Thoracic aorta (tissue), 2 donors: ENCODE measurements around the gene SDK1. TPM values are rescaled to one million over a fixed set of nuclear protein-coding genes. Genes with fewer than 3 reads are reported as not detected.

Experiments used
- ATAC-seq: fragments of 150-250 bp; one replicate; pipeline ENCODE4 v1.8.0; 2017; ENCODE audit warnings: low read depth; ENCODE audit not compliant: insufficient number of reproducible peaks, low FRiP score
- DNase-seq: peaks from one replicate; pipeline ENCODE4 v3.0.0-alpha.2; 2020; ENCODE audit warnings: low spot score
- H3K27ac ChIP-seq, 2 donors: fragments of 200-600 bp; sonication (generic); 1 replicate in 1 of 2; 2 replicates in 1 of 2; pipeline ENCODE4 v1.5.1; 2016; ENCODE audit warnings: mild to moderate bottlenecking in 2 of 2, moderate library complexity in 2 of 2
- H3K27me3 ChIP-seq: fragments of 200-600 bp; sonication (generic); replicated peaks from 2 replicates; pipeline ENCODE4 v1.6.0; 2016; ENCODE audit warnings: mild to moderate bottlenecking; ENCODE audit not compliant: insufficient read depth
- H3K36me3 ChIP-seq: fragments of 200-600 bp; sonication (generic); one replicate; pipeline ENCODE4 v1.5.1; 2016
- H3K4me1 ChIP-seq, 2 donors: fragments of 200-600 bp; sonication (generic); 1 replicate in 1 of 2; 2 replicates in 1 of 2; pipeline versions ENCODE4 v1.5.1 to v1.6.0; 2016; ENCODE audit warnings: low read depth in 2 of 2, mild to moderate bottlenecking in 1 of 2; ENCODE audit not compliant: control insufficient read depth in 1 of 2
- H3K4me3 ChIP-seq: fragments of 200-600 bp; sonication (generic); 2 replicates; pipeline ENCODE4 v1.5.1; 2016; ENCODE audit warnings: mild to moderate bottlenecking
- H3K9me3 ChIP-seq: fragments of 200-600 bp; sonication (generic); 2 replicates; pipeline ENCODE4 v1.5.1; 2016
- CTCF ChIP-seq: fragments of 200-600 bp; sonication (generic); IDR thresholded peaks from one replicate; pipeline ENCODE4 v1.5.1; 2019; ENCODE audit warnings: antibody characterized with exemption
- total RNA-seq, 2 donors: library from RNA; depleted of rRNA; stranded (reverse); fragments of >200 nt; gene quantifications; one replicate each; pipeline versions ENCODE4 v1.1.0 to v1.2.3, GENCODE V29; 2016

SDK1 gene
- total RNA-seq, 2 donors from 2014 or later, result 27.5 to 29.2 TPM

- Histone ChIP-seq H3K27ac (no peak overlapping the region), H3K9me3 (no peaks in the 10 kb centered on the region), H3K27me3 (no peaks in the 10 kb centered on the region), H3K4me1 (peaks cover 3 to 44% of the 10 kb centered on the region in 2 donors), H3K4me3 (no peak overlapping the region), H3K36me3 (no peaks in the 10 kb centered on the region)
- ATAC-seq, result no peak
- TF ChIP-seq CTCF, result no peak
- no peak for DNase-seq
Observed at GRCh38 chr7:3309956-3310355, 8.9 kb downstream of the SDK1 start.

- ATAC-seq (no peak), DNase-seq (no peak)
- TF ChIP-seq CTCF, result no peak
- no peaks in the 10 kb centered on the region for H3K36me3 ChIP-seq
- no peak overlapping the region for H3K27ac ChIP-seq
- H3K9me3 ChIP-seq, result no peaks in the 10 kb centered on the region
- H3K4me1 ChIP-seq, result peaks cover 0 to 40% of the 10 kb centered on the region in 2 donors
- no peak overlapping the region for H3K4me3 ChIP-seq
- H3K27me3 ChIP-seq, result no peaks in the 10 kb centered on the region
Observed at GRCh38 chr7:3310884-3311283, 9.8 kb downstream of the SDK1 start.

GRCh38 chr7:3312583-3312982 lies 11.5 kb downstream of the SDK1 start:
- Histone ChIP-seq H3K27ac (no peak overlapping the region), H3K27me3 (no peaks in the 10 kb centered on the region), H3K4me3 (no peak overlapping the region), H3K4me1 (peaks cover 0 to 24% of the 10 kb centered on the region in 2 donors), H3K36me3 (no peaks in the 10 kb centered on the region), H3K9me3 (no peaks in the 10 kb centered on the region)
- no peak for ATAC-seq
- DNase-seq, result no peak
- no peak for TF ChIP-seq CTCF

- Histone ChIP-seq H3K9me3 (no peaks in the 10 kb centered on the region), H3K4me1 (peaks cover 0 to 6% of the 10 kb centered on the region in 2 donors), H3K27me3 (no peaks in the 10 kb centered on the region), H3K4me3 (no peak overlapping the region), H3K36me3 (no peaks in the 10 kb centered on the region), H3K27ac (no peak overlapping the region)
- no peak for ATAC-seq
- TF ChIP-seq CTCF, result no peak
- no peak for DNase-seq
Observed at GRCh38 chr7:3318874-3319273, 17.8 kb downstream of the SDK1 start.

GRCh38 chr7:3321206-3321605 lies 20.2 kb downstream of the SDK1 start:
- no peaks in the 10 kb centered on the region for H3K9me3 ChIP-seq
- H3K36me3 ChIP-seq, result no peaks in the 10 kb centered on the region
- ATAC-seq (no peak), DNase-seq (no peak)
- no peaks in the 10 kb centered on the region for H3K27me3 ChIP-seq
- no peak overlapping the region for H3K4me3 ChIP-seq
- H3K4me1 ChIP-seq, result no peaks in the 10 kb centered on the region
- TF ChIP-seq CTCF, result no peak
- no peak overlapping the region for H3K27ac ChIP-seq
